ENCODE results near the gene HDAC4. TPM values are rescaled to one million over a fixed set of nuclear protein-coding genes. Genes with fewer than 3 reads are reported as not detected.

The HDAC4 gene
- polyA plus RNA-seq, 2 of the 4 experiments (the other 2 are of a cell fraction): 8.6 to 10.4 TPM

DNA sequence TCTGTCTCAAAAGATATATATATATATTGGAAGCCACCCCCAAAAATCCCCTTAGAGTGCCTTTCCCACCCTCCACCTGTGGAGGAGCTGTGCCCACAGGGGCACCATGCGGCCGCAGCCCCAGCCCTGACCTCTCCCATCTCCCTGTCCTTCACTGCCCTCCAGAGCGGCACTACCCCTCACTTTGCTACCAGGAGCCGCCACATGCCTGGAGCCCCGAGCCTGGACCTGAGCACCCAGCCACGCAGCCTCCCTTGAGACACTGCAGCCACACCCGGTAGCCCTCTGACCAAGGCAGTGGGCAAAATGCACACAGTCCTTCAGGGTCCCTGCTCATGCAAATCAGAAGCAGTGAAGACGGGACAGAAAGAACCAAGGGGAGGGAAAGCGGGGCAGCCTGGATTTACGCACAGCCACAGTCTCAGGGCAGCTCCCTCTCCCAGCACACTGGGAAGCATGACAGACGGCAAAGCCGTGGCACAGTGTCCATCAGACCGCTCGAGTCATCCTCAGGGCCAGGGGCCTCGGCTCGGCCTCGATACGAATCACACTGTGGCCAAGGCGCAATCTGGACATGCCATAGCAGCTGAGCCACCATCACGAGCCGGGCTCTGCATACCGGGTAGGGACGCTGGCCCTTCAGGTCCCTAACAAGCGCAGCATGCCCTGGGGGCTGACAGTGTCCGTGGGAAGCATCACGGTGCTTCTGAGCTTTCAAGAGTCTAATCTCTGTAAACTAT, 10.1 kb downstream of the HDAC4 start:
- ATAC-seq: no peak
- Histone ChIP-seq H3K9me3 (no peaks in the 10 kb centered on the region), H3K4me1 (no peaks in the 10 kb centered on the region), H3K4me2 (no peak overlapping the region), H3K27ac (no peak overlapping the region), H3K4me3 (no peak overlapping the region)
- CTCF ChIA-PET: no interaction called here
- 93% methylated on average over 24 of the region's 26 CpGs for WGBS (ENCODE audit: missing lambda C conversion rate)
- TF ChIP-seq JUN (IDR thresholded peaks at IDR 0.05): no peak
- no peak for TF ChIP-seq RCOR1 (IDR thresholded peaks at IDR 0.05; ENCODE audit: low read depth, low read length)
- no peak for TF ChIP-seq ESRRA (IDR thresholded peaks at IDR 0.05; ENCODE audit: borderline replicate concordance, low read length)
- TF ChIP-seq TFCP2L1 (CRISPR knock-in tag; IDR thresholded peaks at IDR 0.05): no peak
- no peak for TF ChIP-seq HOXB13 (CRISPR knock-in tag; IDR thresholded peaks at IDR 0.05; ENCODE audit: low read depth)
- TF ChIP-seq PHF8 (IDR thresholded peaks at IDR 0.05; ENCODE audit: borderline replicate concordance, low read depth): no peak
- TF ChIP-seq HEYL (CRISPR knock-in tag; IDR thresholded peaks at IDR 0.05): no peak
- TF ChIP-seq HDAC2 (IDR thresholded peaks at IDR 0.05): no peak
- POLR2A ChIA-PET: interaction anchor here (1.0 kb wide), 1 partner anchor 10 kb away, joined by 3 read pairs; the partner anchor contains the start of gene HDAC4
- DNase-seq (ENCODE audit: low read depth in 1 of 2, low spot score in 1 of 2): no peak
- no peak for FAIRE-seq

DNA sequence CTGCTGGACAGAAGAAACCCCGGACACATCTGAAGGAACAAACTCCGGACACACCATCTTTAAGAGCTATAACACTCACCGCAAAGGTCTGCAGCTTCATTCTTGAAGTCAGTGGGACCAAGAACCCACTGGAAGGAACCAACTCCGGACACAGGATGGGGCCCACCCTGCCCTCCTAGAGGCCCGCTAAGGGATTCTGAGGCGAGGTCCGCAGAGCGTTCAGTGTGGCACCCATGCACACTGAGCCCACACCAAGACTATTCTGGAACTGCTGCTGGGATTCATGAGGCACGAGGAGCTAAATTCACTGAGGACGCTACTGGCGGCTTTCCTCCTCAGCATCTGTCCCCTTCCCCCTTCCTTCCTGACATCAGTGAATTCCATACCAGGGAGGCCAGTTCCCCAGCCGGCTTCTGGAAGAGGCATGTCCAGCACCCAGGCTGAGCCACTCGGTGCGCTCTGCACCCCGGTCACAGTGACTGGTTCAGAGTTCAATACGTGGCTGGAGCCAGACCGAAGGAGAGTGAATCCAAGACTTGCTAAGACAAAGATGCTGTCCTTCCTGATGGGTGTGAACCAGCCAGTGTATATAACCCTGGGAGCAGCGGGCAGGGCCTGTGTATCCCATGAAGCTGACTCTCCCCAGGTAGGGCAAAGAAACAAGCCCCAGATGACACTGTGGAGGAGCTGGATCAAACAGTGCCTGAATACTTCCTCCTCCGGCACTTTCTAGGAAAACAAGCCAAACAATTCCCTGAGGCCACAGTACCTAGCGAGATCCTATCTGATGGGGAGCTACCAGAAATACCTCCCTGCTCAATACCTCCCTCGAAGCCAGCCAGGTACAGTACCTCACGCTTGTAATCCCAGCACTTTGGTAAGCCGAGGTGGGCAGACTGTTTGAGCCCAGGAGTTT, 11.1 kb downstream of the HDAC4 start:
- ChIA-PET POLR2A (interaction anchor here (0.8 to 1.0 kb wide), 2 partner anchors 11 kb away, joined by 3 read pairs; partner anchors contain the start of gene HDAC4), CTCF (interaction anchor here (1.1 to 1.2 kb wide), 2 partner anchors 9 to 89 kb away, joined by 3 read pairs; no protein-coding TSS in a partner anchor)
- 87% methylated on average over 14 of the region's 23 CpGs for WGBS (ENCODE audit: missing lambda C conversion rate)
- H3K9me3 ChIP-seq: no peaks in the 10 kb centered on the region
- H3K27ac ChIP-seq: no peak overlapping the region
- H3K4me3 ChIP-seq: no peak overlapping the region
- FAIRE-seq (no peak), DNase-seq (ENCODE audit: low read depth in 1 of 2, low spot score in 1 of 2) (no peak), ATAC-seq (no peak)
- no peaks in the 10 kb centered on the region for H3K4me1 ChIP-seq
- H3K4me2 ChIP-seq: no peak overlapping the region
- no peak for TF ChIP-seq HOXA7 (CRISPR knock-in tag; IDR thresholded peaks at IDR 0.05)
- no peak for TF ChIP-seq RFX5 (IDR thresholded peaks at IDR 0.05)
- TF ChIP-seq, protein P1, sequence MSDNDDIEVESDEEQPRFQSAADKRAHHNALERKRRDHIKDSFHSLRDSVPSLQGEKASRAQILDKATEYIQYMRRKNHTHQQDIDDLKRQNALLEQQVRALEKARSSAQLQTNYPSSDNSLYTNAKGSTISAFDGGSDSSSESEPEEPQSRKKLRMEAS (IDR thresholded peaks at IDR 0.05): no peak
- TF ChIP-seq JUN (IDR thresholded peaks at IDR 0.05): no peak
- no peak for TF ChIP-seq ESRRA (IDR thresholded peaks at IDR 0.05; ENCODE audit: borderline replicate concordance, low read length)
- TF ChIP-seq SREBF2 (IDR thresholded peaks at IDR 0.05): no peak
- no peak for TF ChIP-seq CEBPB (IDR thresholded peaks at IDR 0.05)
- TF ChIP-seq POLR2A (IDR thresholded peaks at IDR 0.05; ENCODE audit: low read length): no peak
- no peak for TF ChIP-seq EP300 (IDR thresholded peaks at IDR 0.05)
- TF ChIP-seq, protein P2, sequence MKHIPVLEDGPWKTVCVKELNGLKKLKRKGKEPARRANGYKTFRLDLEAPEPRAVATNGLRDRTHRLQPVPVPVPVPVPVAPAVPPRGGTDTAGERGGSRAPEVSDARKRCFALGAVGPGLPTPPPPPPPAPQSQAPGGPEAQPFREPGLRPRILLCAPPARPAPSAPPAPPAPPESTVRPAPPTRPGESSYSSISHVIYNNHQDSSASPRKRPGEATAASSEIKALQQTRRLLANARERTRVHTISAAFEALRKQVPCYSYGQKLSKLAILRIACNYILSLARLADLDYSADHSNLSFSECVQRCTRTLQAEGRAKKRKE (CRISPR knock-in tag; IDR thresholded peaks at IDR 0.05; ENCODE audit: low read depth): no peak
- TF ChIP-seq RCOR1 (IDR thresholded peaks at IDR 0.05; ENCODE audit: low read depth, low read length): no peak
- no peak for TF ChIP-seq CHD4 (IDR thresholded peaks at IDR 0.05; ENCODE audit: borderline replicate concordance)
- TF ChIP-seq FOSB (CRISPR knock-in tag; IDR thresholded peaks at IDR 0.05): no peak
- TF ChIP-seq RAD21 (conservative IDR thresholded peaks at IDR 0.05 in 1 of 2, IDR thresholded peaks at IDR 0.05 in 1 of 2): no peak
- no peak for TF ChIP-seq KDM5A (IDR thresholded peaks at IDR 0.05)
- no peak for TF ChIP-seq NPAS2 (CRISPR knock-in tag; IDR thresholded peaks at IDR 0.05; ENCODE audit: borderline replicate concordance)
- no peak for TF ChIP-seq CHD2 (IDR thresholded peaks at IDR 0.05; ENCODE audit: low read length, partially characterized antibody)
- no peak for TF ChIP-seq MYC (IDR thresholded peaks at IDR 0.05; ENCODE audit: borderline replicate concordance, low read length)
- TF ChIP-seq HOXB5 (CRISPR knock-in tag; IDR thresholded peaks at IDR 0.05): no peak

All from A549 (cell line).